HUDEP-2 (cell line): ENCODE data around the gene FZD1.

Source experiments
- DNase-seq, 76 experiments: peaks; one replicate each; lab custom pipeline; 2025; ENCODE audit not compliant: unreplicated experiment in 76 of 76; lab: John Stamatoyannopoulos, UW

Gene FZD1

GRCh38 chr7:91264924-91265681, 870 bp downstream of the FZD1 start:
- DNase-seq: peak in 21 of 76 experiments; percentile 2 to 31 (median 10)

- DNase-seq: no peak
Observed at GRCh38 chr7:91265693-91266066, 1.4 kb downstream of the FZD1 start.

- DNase-seq: no peak
Observed at GRCh38 chr7:91266067-91266688, 1.9 kb downstream of the FZD1 start.

- no peak for DNase-seq
Observed at GRCh38 chr7:91266689-91267090, 2.5 kb downstream of the FZD1 start.

- DNase-seq: no peak
Observed at GRCh38 chr7:91267171-91267955, 3.1 kb downstream of the FZD1 start.

GRCh38 chr7:91270372-91270771, 6.1 kb downstream of the FZD1 start:
- DNase-seq: no peak

- DNase-seq: no peak
Observed at GRCh38 chr7:91276909-91277308, 12.7 kb downstream of the FZD1 start.

- no peak for DNase-seq
Observed at GRCh38 chr7:91280185-91280584, 16.0 kb downstream of the FZD1 start.

- DNase-seq: no peak
Observed at GRCh38 chr7:91280604-91281003, 16.4 kb downstream of the FZD1 start.

GRCh38 chr7:91285696-91286355, 21.6 kb downstream of the FZD1 start:
- no peak for DNase-seq

GRCh38 chr7:91286432-91286831, 22.2 kb downstream of the FZD1 start:
- DNase-seq: no peak

- peak in 1 of 76 experiments; percentile 3 for DNase-seq
Observed at GRCh38 chr7:91287371-91288084, 23.3 kb downstream of the FZD1 start.

GRCh38 chr7:91288208-91288824, 24.1 kb downstream of the FZD1 start:
- DNase-seq: peak in 46 of 76 experiments; percentile 1 to 55 (median 14)

- DNase-seq: no peak
Observed at GRCh38 chr7:91289633-91290254, 25.5 kb downstream of the FZD1 start.

GRCh38 chr7:91291302-91291701, 27.1 kb downstream of the FZD1 start:
- DNase-seq: no peak

- no peak for DNase-seq
Observed at GRCh38 chr7:91291902-91292301, 27.7 kb downstream of the FZD1 start.

GRCh38 chr7:91292506-91292905, 28.3 kb downstream of the FZD1 start:
- DNase-seq: no peak

GRCh38 chr7:91293136-91293535, 28.9 kb downstream of the FZD1 start:
- DNase-seq: no peak

GRCh38 chr7:91293840-91294239, 29.6 kb downstream of the FZD1 start:
- no peak for DNase-seq
